H1 (cell line): ENCODE results near the gene C20orf141.

ENCODE experiments used
- CTCF ChIP-seq, 3 experiments: IDR thresholded peaks; 1 replicate in 2 of 3; 2 replicates in 1 of 3; pipeline versions ENCODE4 v1.5.1 to v1.6.1; 2011; ENCODE audit warnings: low read length in 3 of 3, mild to moderate bottlenecking in 3 of 3, inconsistent platforms in 2 of 3, low read depth in 1 of 3, moderate library complexity in 1 of 3; ENCODE audit not compliant: insufficient read depth in 1 of 3; ENCODE audit errors: control extremely low read depth in 1 of 3
- POLR2AphosphoS5 ChIP-seq: IDR thresholded peaks from 2 replicates; pipeline ENCODE4 v1.6.1; 2011; ENCODE audit warnings: low read depth, low read length
- TEAD4 ChIP-seq: IDR thresholded peaks from 2 replicates; pipeline ENCODE4 v1.6.1; 2012; ENCODE audit warnings: low read depth, low read length, inconsistent platforms, mixed read lengths

DNA sequence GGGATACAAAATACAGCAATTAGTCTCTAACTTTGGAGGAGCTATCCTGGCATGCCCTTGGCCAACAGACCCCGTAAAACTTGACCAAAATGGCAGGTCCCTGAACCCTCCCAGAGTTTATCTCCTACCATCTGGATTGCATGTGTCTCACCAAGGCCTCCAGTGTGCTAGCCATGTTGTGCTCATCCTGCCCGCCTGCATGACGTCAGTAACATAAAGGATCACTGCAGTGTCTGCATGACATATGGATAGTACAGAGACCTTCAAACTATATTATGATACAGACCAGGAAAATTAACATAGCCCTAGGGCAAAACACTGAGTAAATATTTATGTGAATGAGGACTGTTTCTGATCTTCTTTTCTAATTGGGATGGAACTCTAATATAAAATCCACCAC is 39.6 kb upstream of the C20orf141 start:
- TF ChIP-seq CTCF (IDR thresholded peaks at IDR 0.05; ENCODE audit: control extremely low read depth in 1 of 3, insufficient read depth in 1 of 3, low read depth in 1 of 3, low read length in 3 of 3) = no peak
- no peak for TF ChIP-seq POLR2AphosphoS5
- no peak for TF ChIP-seq TEAD4
